ENCODE data around the gene RNF39. TPM values are rescaled to one million over a fixed set of nuclear protein-coding genes. Genes with fewer than 3 reads are reported as not detected.

Gene RNF39
- total and polyA plus RNA-seq, 10 of the 15 experiments (the other 5 are each of a cell fraction or from before 2014, with no cell fraction given): 0.04 to 0.11 TPM; not detected in 8

GRCh38 chr6:30073489-30074235, 1.9 kb downstream of the RNF39 start (continued):
- TF ChIP-seq SIN3A (IDR thresholded peaks at IDR 0.05; ENCODE audit: low read depth, low read length): no peak
- TF ChIP-seq NR2C1 (IDR thresholded peaks at IDR 0.05): no peak
- no peak for TF ChIP-seq CHD2 (IDR thresholded peaks at IDR 0.05; ENCODE audit: borderline replicate concordance, low read depth, low read length)
- TF ChIP-seq PAX5 (IDR thresholded peaks at IDR 0.05; ENCODE audit: borderline replicate concordance, low read depth, low read length): no peak
- TF ChIP-seq MYB (IDR thresholded peaks at IDR 0.05; ENCODE audit: borderline replicate concordance, low read depth, low read length): no peak
- TF ChIP-seq SP1 (IDR thresholded peaks at IDR 0.05; ENCODE audit: low read depth, low read length): no peak

GRCh38 chr6:30071858-30072257, 3.7 kb downstream of the RNF39 start:
- Histone ChIP-seq H3K9me3 (replicated peaks; ENCODE audit: control insufficient read depth, insufficient read depth, low read length) (no peaks in the 10 kb centered on the region), H2AFZ (ENCODE audit: control insufficient read depth, low read depth, low read length) (no peak overlapping the region), H3K27me3 (replicated peaks in 1 of 2; ENCODE audit: control insufficient read depth in 2 of 2, insufficient read depth in 2 of 2, low read length in 1 of 2) (peaks cover 4 to 19% of the 10 kb centered on the region in 2 experiments), H3K27ac (ENCODE audit: control insufficient read depth, insufficient read depth) (no peak overlapping the region), H3K36me3 (ENCODE audit: control insufficient read depth in 2 of 2, insufficient read depth in 2 of 2, low read length in 1 of 2) (no peaks in the 10 kb centered on the region), H3K79me2 (ENCODE audit: control insufficient read depth, insufficient read depth, low read length) (peaks cover 8% of the 10 kb centered on the region), H3K4me3 (no peak overlapping the region), H3K9ac (ENCODE audit: control insufficient read depth, insufficient read depth, low read length) (no peak overlapping the region), H4K20me1 (ENCODE audit: control insufficient read depth, insufficient read depth) (no peaks in the 10 kb centered on the region), H3K4me1 (ENCODE audit: control insufficient read depth, insufficient read depth, low read length) (no peaks in the 10 kb centered on the region), H3K4me2 (ENCODE audit: control insufficient read depth, insufficient read depth) (no peak overlapping the region)
- no peak for TF ChIP-seq ATF7 (IDR thresholded peaks at IDR 0.05; ENCODE audit: low read depth)
- no peak for TF ChIP-seq FOS (IDR thresholded peaks at IDR 0.05; ENCODE audit: borderline replicate concordance, extremely low read depth, insufficient read length)
- no peak for TF ChIP-seq JUND (IDR thresholded peaks at IDR 0.05; ENCODE audit: low read depth, low read length)
- no peak for TF ChIP-seq ZNF687 (IDR thresholded peaks at IDR 0.05)
- no peak for TF ChIP-seq SPI1 (IDR thresholded peaks at IDR 0.05; ENCODE audit: borderline replicate concordance, insufficient read depth, low read depth, low read length)
- TF ChIP-seq RELA (IDR thresholded peaks at IDR 0.05; ENCODE audit: borderline replicate concordance, partially characterized antibody): no peak
- TF ChIP-seq RBBP5 (conservative IDR thresholded peaks at IDR 0.05): no peak
- TF ChIP-seq SMARCA5 (IDR thresholded peaks at IDR 0.05): no peak
- TF ChIP-seq MEF2B (IDR thresholded peaks at IDR 0.05; ENCODE audit: partially characterized antibody, poor library complexity, severe bottlenecking): no peak
- TF ChIP-seq ETV6 (conservative IDR thresholded peaks at IDR 0.05 in 1 of 2, IDR thresholded peaks at IDR 0.05 in 1 of 2; ENCODE audit: borderline replicate concordance in 1 of 2, low read depth in 1 of 2): no peak
- TF ChIP-seq RAD21 (IDR thresholded peaks at IDR 0.05; ENCODE audit: insufficient read depth, low read depth, low read length): no peak
- DNase-seq (ENCODE audit: low read depth, low spot score) (no peak), ATAC-seq (no peak), FAIRE-seq (no peak)
- SMC1A ChIA-PET (ENCODE audit: uncharacterized antibody, unreplicated experiment): no interaction called here
- 33% methylated on average over 3 of the region's 3 CpGs for WGBS (ENCODE audit: insufficient coverage, insufficient replicate concordance, low lambda C conversion rate, missing lambda C conversion rate)
- RAD21 ChIA-PET (ENCODE audit: unreplicated experiment): interaction anchor here (1.0 kb wide), 1 partner anchor 59 kb away, joined by 3 read pairs; no protein-coding TSS in a partner anchor
- CTCF ChIA-PET: interaction anchor here (1.2 to 2.3 kb wide), 2 partner anchors 31 to 60 kb away, joined by 4 to 9 read pairs; no protein-coding TSS in a partner anchor
- BruUV-seq (replicated peaks): no TSS peak
- in situ Hi-C loops (cut with MboI): no loop called here
- intact Hi-C loops (cut with micrococcal nuclease; ENCODE audit: unreplicated experiment): no loop called here
- POLR2A ChIA-PET: no interaction called here
